HL-60/S4 treated with phorbol 12-myristate 13-acetate at 8.2 ng/mL for 4 days and 3 days (cell line): ENCODE measurements around the gene PDLIM3.
"Not testable (repeated sequence)": the region's sequence is repeated elsewhere in the genome, so short reads cannot be mapped to it uniquely, and the experiment has no call there.

ENCODE experiments used
- in situ Hi-C: fragments of 300-500 bp; cut with MboI; formaldehyde crosslinking; loops from 2 replicates; pipeline ENCODE4 v1.15.0; 2022; ENCODE audit warnings: low sequenced_read_pairs

PDLIM3 gene

GRCh38 chr4:185534866-185535611, at the start of gene PDLIM3:
PDLIM3 (minus strand) TSS chr4:185535507; CDS start chr4:185535434, 73 bp downstream.
- in situ Hi-C loops = no loop called here

GRCh38 chr4:185583813-185584212, 48.5 kb upstream of the PDLIM3 start:
- in situ Hi-C loops = no loop called here

- in situ Hi-C loops = no loop called here
These were observed 47.5 kb upstream of the PDLIM3 start for GRCh38 chr4:185582651-185583400.

GRCh38 chr4:185580699-185581098, 45.4 kb upstream of the PDLIM3 start:
- in situ Hi-C loops = no loop called here

GRCh38 chr4:185578284-185578683, 43.0 kb upstream of the PDLIM3 start:
- in situ Hi-C loops = no loop called here

- in situ Hi-C loops = no loop called here
These were observed 41.9 kb upstream of the PDLIM3 start for GRCh38 chr4:185576962-185577950.

GRCh38 chr4:185576314-185576961, 41.1 kb upstream of the PDLIM3 start:
- in situ Hi-C loops = no loop called here

- in situ Hi-C loops = no loop called here
These were observed 38.4 kb upstream of the PDLIM3 start for GRCh38 chr4:185573651-185574199.

GRCh38 chr4:185570727-185571126, 35.4 kb upstream of the PDLIM3 start:
- in situ Hi-C loops = no loop called here

GRCh38 chr4:185567381-185568376, 32.4 kb upstream of the PDLIM3 start:
- in situ Hi-C loops = no loop called here

- in situ Hi-C loops = no loop called here
These were observed 31.7 kb upstream of the PDLIM3 start for GRCh38 chr4:185566972-185567371.

- in situ Hi-C loops = no loop called here
These were observed 31.1 kb upstream of the PDLIM3 start for GRCh38 chr4:185566425-185566824.

GRCh38 chr4:185565696-185566095, 30.4 kb upstream of the PDLIM3 start:
- in situ Hi-C loops = no loop called here

GRCh38 chr4:185564349-185564748, 29.0 kb upstream of the PDLIM3 start:
- in situ Hi-C loops = no loop called here

- in situ Hi-C loops = no loop called here
These were observed 27.2 kb upstream of the PDLIM3 start for GRCh38 chr4:185562531-185562930.

- in situ Hi-C loops = no loop called here
These were observed 25.0 kb upstream of the PDLIM3 start for GRCh38 chr4:185560316-185560715.

- in situ Hi-C loops = no loop called here
These were observed 24.6 kb upstream of the PDLIM3 start for GRCh38 chr4:185559915-185560281.

- in situ Hi-C loops = not testable (repeated sequence)
These were observed 24.1 kb upstream of the PDLIM3 start for GRCh38 chr4:185559251-185559914.
